Prostate gland (tissue), 2 donors: ENCODE measurements around the gene TTYH2. TPM values are rescaled to one million over a fixed set of nuclear protein-coding genes. Genes with fewer than 3 reads are reported as not detected.

ENCODE experiments used
- DNase-seq: peaks from one replicate; pipeline ENCODE4 v3.0.0-alpha.2; 2019; ENCODE audit warnings: low spot score
- H3K27ac ChIP-seq, 2 donors: fragments of 200-600 bp; sonication (generic); 2 replicates each; pipeline ENCODE4 v1.5.1; 2017 to 2019
- H3K27me3 ChIP-seq: fragments of 200-600 bp; sonication (generic); replicated peaks from 2 replicates; pipeline ENCODE4 v1.5.1; 2019; ENCODE audit not compliant: insufficient read depth
- H3K36me3 ChIP-seq, 2 donors: fragments of 200-600 bp; sonication (generic); 1 replicate in 1 of 2; 2 replicates in 1 of 2; pipeline versions ENCODE4 v1.5.1 to v1.8.1; 2017 to 2019
- H3K4me1 ChIP-seq: fragments of 200-600 bp; sonication (generic); replicated peaks from 2 replicates; pipeline ENCODE4 v1.5.1; 2019
- H3K4me3 ChIP-seq, 2 donors: fragments of 200-600 bp; sonication (generic); 2 replicates each; pipeline ENCODE4 v1.5.1; 2017 to 2019
- H3K9me3 ChIP-seq: fragments of 200-600 bp; sonication (generic); 2 replicates; pipeline ENCODE4 v1.5.1; 2017
- POLR2A ChIP-seq: fragments of 450-650 bp; IDR thresholded peaks from one replicate; pipeline ENCODE4 v1.6.1; 2016; ENCODE audit warnings: antibody characterized with exemption, mild to moderate bottlenecking
- POLR2AphosphoS5 ChIP-seq: sonication (generic); formaldehyde crosslinking; IDR thresholded peaks from one replicate; pipeline ENCODE4 v1.6.1; 2017; ENCODE audit warnings: antibody characterized with exemption
- WGBS: methylation state at CpG from one replicate; pipeline ENCODE4 v1.1.5; 2018; 5-methylcytosine and 5-hydroxymethylcytosine counted together
- intact Hi-C: fragments of 100-400 bp; cut with DNase I; formaldehyde crosslinking; loops from one replicate; pipeline ENCODE4 v1.14.2; 2022
- total RNA-seq, 2 donors: library from RNA; depleted of rRNA; stranded (reverse); fragments of >200 nt; gene quantifications; one replicate each; pipeline ENCODE4 v1.1.0, GENCODE V29; 2016
- TF ChIP-seq, protein P1 (sequence below), 4 experiments: fragments of 200-600 bp in 2 of 4; fragments of 450-650 bp in 2 of 4; sonication (generic) in 2 of 4; IDR thresholded peaks; 1 replicate in 3 of 4; 2 replicates in 1 of 4; pipeline ENCODE4 v1.5.1; 2016 to 2019; ENCODE audit warnings: antibody characterized with exemption in 4 of 4, mild to moderate bottlenecking in 2 of 4, moderate library complexity in 2 of 4

TTYH2 gene
- total RNA-seq, 2 donors from 2014 or later, result 7.7 to 43.3 TPM

- Histone ChIP-seq H3K36me3 (no peaks in the 10 kb centered on the region), H3K27ac (no peak overlapping the region), H3K4me3 (no peak overlapping the region), H3K4me1 (no peaks in the 10 kb centered on the region), H3K9me3 (no peaks in the 10 kb centered on the region), H3K27me3 (no peaks in the 10 kb centered on the region)
- WGBS, result 94% methylated on average over 20 of the region's 20 CpGs
- TF ChIP-seq POLR2AphosphoS5 (no peak), POLR2A (no peak)
- TF ChIP-seq, protein P1, sequence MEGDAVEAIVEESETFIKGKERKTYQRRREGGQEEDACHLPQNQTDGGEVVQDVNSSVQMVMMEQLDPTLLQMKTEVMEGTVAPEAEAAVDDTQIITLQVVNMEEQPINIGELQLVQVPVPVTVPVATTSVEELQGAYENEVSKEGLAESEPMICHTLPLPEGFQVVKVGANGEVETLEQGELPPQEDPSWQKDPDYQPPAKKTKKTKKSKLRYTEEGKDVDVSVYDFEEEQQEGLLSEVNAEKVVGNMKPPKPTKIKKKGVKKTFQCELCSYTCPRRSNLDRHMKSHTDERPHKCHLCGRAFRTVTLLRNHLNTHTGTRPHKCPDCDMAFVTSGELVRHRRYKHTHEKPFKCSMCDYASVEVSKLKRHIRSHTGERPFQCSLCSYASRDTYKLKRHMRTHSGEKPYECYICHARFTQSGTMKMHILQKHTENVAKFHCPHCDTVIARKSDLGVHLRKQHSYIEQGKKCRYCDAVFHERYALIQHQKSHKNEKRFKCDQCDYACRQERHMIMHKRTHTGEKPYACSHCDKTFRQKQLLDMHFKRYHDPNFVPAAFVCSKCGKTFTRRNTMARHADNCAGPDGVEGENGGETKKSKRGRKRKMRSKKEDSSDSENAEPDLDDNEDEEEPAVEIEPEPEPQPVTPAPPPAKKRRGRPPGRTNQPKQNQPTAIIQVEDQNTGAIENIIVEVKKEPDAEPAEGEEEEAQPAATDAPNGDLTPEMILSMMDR (IDR thresholded peaks at IDR 0.05), result no peak
- intact Hi-C loops, result loop anchor here (5.0 kb wide), 1 partner anchor 532 kb away; no protein-coding TSS in a partner anchor
- no peak for DNase-seq
Measured at GRCh38 chr17:74224959-74225725, 11.8 kb downstream of the TTYH2 start.

DNA sequence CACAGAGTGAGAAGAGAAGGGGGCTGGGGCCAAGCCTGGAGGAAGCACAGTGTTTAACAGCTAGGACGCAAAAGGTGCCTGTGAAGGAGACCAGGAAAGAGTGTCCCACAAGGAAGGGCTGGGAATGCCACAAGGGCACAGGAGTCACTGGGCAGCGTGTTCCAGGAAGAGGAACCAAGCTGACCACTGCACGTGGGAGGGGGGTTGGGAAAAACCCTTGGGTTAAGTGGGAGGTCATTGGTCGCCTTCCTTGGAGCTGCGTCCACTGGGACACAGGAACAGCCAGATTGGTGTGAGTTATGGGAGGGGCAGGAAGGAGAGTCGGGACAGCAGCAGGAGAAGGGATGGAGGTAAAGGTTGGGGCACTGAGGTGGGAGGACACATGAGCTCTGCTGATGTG, 12.9 kb downstream of the TTYH2 start:
- no peak for TF ChIP-seq POLR2A
- TF ChIP-seq, protein P1 (IDR thresholded peaks at IDR 0.05), result no peak
- TF ChIP-seq POLR2AphosphoS5, result no peak
- no peaks in the 10 kb centered on the region for H3K27me3 ChIP-seq
- intact Hi-C loops, result loop anchor here (5.0 kb wide), 1 partner anchor 531 kb away; no protein-coding TSS in a partner anchor
- no peaks in the 10 kb centered on the region for H3K9me3 ChIP-seq
- 70% methylated on average over 6 of the region's 6 CpGs for WGBS
- H3K4me3 ChIP-seq, result no peak overlapping the region
- no peak for DNase-seq
- H3K36me3 ChIP-seq, result no peaks in the 10 kb centered on the region
- H3K27ac ChIP-seq, result no peak overlapping the region
- no peaks in the 10 kb centered on the region for H3K4me1 ChIP-seq

DNA sequence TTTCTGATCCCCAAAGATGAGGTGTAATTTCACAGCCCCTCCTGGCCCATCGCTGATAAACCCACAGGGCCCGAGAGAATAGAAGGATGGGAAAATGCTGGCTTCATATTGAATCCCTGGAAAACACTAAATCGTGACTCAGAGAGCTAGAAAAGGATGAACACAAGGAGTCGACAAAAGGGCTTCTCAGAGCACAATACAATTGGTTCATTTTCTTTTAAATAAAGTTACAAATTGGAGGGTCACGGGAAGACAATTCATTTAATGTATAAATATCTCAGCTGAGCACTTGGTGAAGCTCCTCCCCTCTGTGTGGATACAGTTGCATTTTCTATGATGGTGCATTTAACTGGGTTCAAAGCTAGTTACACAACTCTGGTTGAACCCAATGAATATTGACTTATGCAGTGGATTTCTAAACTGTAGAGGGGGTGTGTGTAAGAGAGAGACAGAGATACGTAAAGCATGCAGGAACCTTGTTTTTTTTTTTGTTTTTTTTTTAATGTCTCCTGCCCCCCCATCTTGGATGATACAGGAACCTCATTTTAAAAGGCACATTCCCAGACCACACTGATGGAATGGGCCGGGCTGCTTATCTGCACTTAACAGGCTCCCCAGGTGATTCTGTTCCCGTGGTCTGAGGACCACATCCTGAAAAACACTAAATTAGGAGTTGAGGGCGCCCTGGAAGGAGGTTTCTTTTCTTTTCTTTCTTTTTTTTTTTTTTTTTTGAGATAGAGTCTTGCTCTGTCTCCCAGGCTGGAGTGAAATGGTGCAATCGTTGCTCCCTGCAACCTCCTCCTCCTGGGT, 14.1 kb downstream of the TTYH2 start:
- Histone ChIP-seq H3K27ac (no peak overlapping the region), H3K4me3 (no peak overlapping the region), H3K4me1 (no peaks in the 10 kb centered on the region), H3K36me3 (no peaks in the 10 kb centered on the region), H3K9me3 (no peaks in the 10 kb centered on the region), H3K27me3 (no peaks in the 10 kb centered on the region)
- DNase-seq, result no peak
- TF ChIP-seq POLR2A (no peak), POLR2AphosphoS5 (no peak)
- TF ChIP-seq, protein P1 (IDR thresholded peaks at IDR 0.05), result no peak
- intact Hi-C loops, result loop anchor here (5.0 kb wide), 1 partner anchor 530 kb away; no protein-coding TSS in a partner anchor
- 88% methylated on average over 10 of the region's 10 CpGs for WGBS

- 89% methylated on average over 5 of the region's 5 CpGs for WGBS
- H3K27me3 ChIP-seq, result no peaks in the 10 kb centered on the region
- no peak overlapping the region for H3K27ac ChIP-seq
- no peak overlapping the region for H3K4me3 ChIP-seq
- TF ChIP-seq POLR2AphosphoS5 (no peak), POLR2A (no peak)
- TF ChIP-seq, protein P1 (IDR thresholded peaks at IDR 0.05), result no peak
- no peaks in the 10 kb centered on the region for H3K4me1 ChIP-seq
- no peak for DNase-seq
- no peaks in the 10 kb centered on the region for H3K36me3 ChIP-seq
- no peaks in the 10 kb centered on the region for H3K9me3 ChIP-seq
- intact Hi-C loops, result loop anchor here (5.0 kb wide), 1 partner anchor 529 kb away; no protein-coding TSS in a partner anchor
Measured at GRCh38 chr17:74228306-74228978, 15.1 kb downstream of the TTYH2 start.
